H1 (cell line): ENCODE data around the gene ATP6V0D1. TPM values are rescaled to one million over a fixed set of nuclear protein-coding genes. Genes with fewer than 3 reads are reported as not detected.

Experiments used
- CTCF ChIA-PET: fragments of 300-600 bp; sonication (Branson Sonifier 250); formaldehyde crosslinking; loops from one replicate; lab custom pipeline; 2021; ENCODE audit not compliant: partially characterized antibody; lab: Charles Lee
- POLR2A ChIA-PET: fragments of 300-600 bp; sonication (Branson Sonifier 250); formaldehyde crosslinking; loops from one replicate; lab custom pipeline; 2021; ENCODE audit warnings: inconsistent platforms; ENCODE audit not compliant: partially characterized antibody; lab: Charles Lee
- DNase-seq, 2 experiments: peaks; one replicate each; pipeline versions ENCODE4 v3.0.0 to v3.0.0-alpha.2; 2010 to 2022; ENCODE audit warnings: low spot score in 2 of 2, low read depth in 1 of 2, mixed read lengths in 1 of 2
- FAIRE-seq: peaks from 2 replicates; lab custom pipeline; 2011; peaks lifted over from hg19 to GRCh38; lab: Jason Lieb, UNC
- H2AFZ ChIP-seq: 2 replicates; pipeline ENCODE4 v1.8.1; 2012; ENCODE audit warnings: low read length, inconsistent platforms
- H2AK5ac ChIP-seq: 2 replicates; pipeline ENCODE4 v1.6.1; 2013; ENCODE audit warnings: low read depth, low read length
- H2BK120ac ChIP-seq: replicated peaks from 2 replicates; pipeline ENCODE3; 2013; ENCODE audit warnings: low read depth, low read length, inconsistent platforms
- H2BK12ac ChIP-seq: 2 replicates; pipeline ENCODE4 v1.6.1; 2013; ENCODE audit warnings: low read depth, low read length
- H2BK15ac ChIP-seq: 2 replicates; pipeline ENCODE4 v1.6.1; 2013; ENCODE audit warnings: low read length
- H2BK20ac ChIP-seq: 2 replicates; pipeline ENCODE4 v1.6.1; 2013; ENCODE audit warnings: low read length
- H2BK5ac ChIP-seq: 2 replicates; pipeline ENCODE4 v1.6.1; 2013; ENCODE audit warnings: low read depth, low read length
- H3K14ac ChIP-seq: 2 replicates; pipeline ENCODE4 v1.6.1; 2013; ENCODE audit warnings: inconsistent platforms; ENCODE audit not compliant: insufficient read length
- H3K18ac ChIP-seq: 2 replicates; pipeline ENCODE4 v1.6.1; 2013; ENCODE audit warnings: low read length; ENCODE audit errors: extremely low read depth
- H3K23ac ChIP-seq: 2 replicates; pipeline ENCODE4 v1.6.1; 2013; ENCODE audit warnings: inconsistent platforms; ENCODE audit not compliant: insufficient read length
- H3K23me2 ChIP-seq: 2 replicates; pipeline ENCODE4 v1.6.1; 2013; ENCODE audit warnings: low read depth, low read length
- H3K27ac ChIP-seq: 2 replicates; pipeline ENCODE4 v1.6.1; 2011; ENCODE audit warnings: low read depth, low read length, inconsistent platforms
- H3K27me3 ChIP-seq, 4 experiments: replicated peaks in 1 of 4; 1 replicate in 1 of 4; 2 replicates in 3 of 4; pipeline versions ENCODE4 v1.6.1 to v1.8.1; 2011 to 2013; ENCODE audit warnings: low read length in 3 of 4, mild to moderate bottlenecking in 3 of 4, inconsistent platforms in 2 of 4, mixed read lengths in 2 of 4, moderate library complexity in 1 of 4; ENCODE audit not compliant: control insufficient read depth in 3 of 4, insufficient read depth in 3 of 4; ENCODE audit errors: extremely low read depth in 1 of 4
- H3K36me3 ChIP-seq, 4 experiments: 2 replicates each; pipeline versions ENCODE4 v1.6.1 to v1.8.1; 2011 to 2013; ENCODE audit warnings: mild to moderate bottlenecking in 4 of 4, low read length in 3 of 4, moderate library complexity in 2 of 4, control low read depth in 1 of 4, inconsistent platforms in 1 of 4; ENCODE audit not compliant: insufficient read depth in 4 of 4, control insufficient read depth in 2 of 4
- H3K4ac ChIP-seq: replicated peaks from 2 replicates; pipeline ENCODE3; 2013; ENCODE audit warnings: low read length, low read depth, mixed read lengths, inconsistent platforms; ENCODE audit not compliant: insufficient read length
- H3K4me1 ChIP-seq, 4 experiments: replicated peaks in 1 of 4; 1 replicate in 1 of 4; 2 replicates in 3 of 4; pipeline versions ENCODE4 v1.6.1 to v1.8.1; 2011 to 2013; ENCODE audit warnings: low read length in 3 of 4, inconsistent platforms in 2 of 4, mixed read lengths in 1 of 4; ENCODE audit not compliant: insufficient read depth in 4 of 4, control insufficient read depth in 3 of 4
- H3K4me2 ChIP-seq, 2 experiments: 2 replicates each; pipeline versions ENCODE4 v1.6.1 to v1.8.1; 2011 to 2013; ENCODE audit warnings: low read depth in 2 of 2, low read length in 2 of 2, control low read depth in 1 of 2, inconsistent platforms in 1 of 2, mild to moderate bottlenecking in 1 of 2; ENCODE audit not compliant: insufficient read depth in 1 of 2
- H3K4me3 ChIP-seq, 4 experiments: fragments of 200-600, 300-600 bp in 1 of 4; sonication (generic), shearing (Covaris generic), sonication (Bioruptor Twin) in 1 of 4; 2 replicates each; pipeline versions ENCODE4 v1.5.1 to v1.8.1; 2011 to 2016; ENCODE audit warnings: low read length in 4 of 4, low read depth in 3 of 4, control low read depth in 2 of 4, inconsistent platforms in 2 of 4, mild to moderate bottlenecking in 2 of 4, mixed read lengths in 1 of 4, moderate library complexity in 1 of 4; ENCODE audit not compliant: insufficient read depth in 2 of 4; ENCODE audit errors: extremely low read depth in 1 of 4
- H3K56ac ChIP-seq: replicated peaks from 2 replicates; pipeline ENCODE3; 2013; ENCODE audit warnings: low read depth, mild to moderate bottlenecking, mixed read lengths, low read length, inconsistent platforms; ENCODE audit not compliant: insufficient read length
- H3K79me1 ChIP-seq: 2 replicates; pipeline ENCODE4 v1.6.1; 2013; ENCODE audit warnings: low read depth, low read length, control low read depth
- H3K79me2 ChIP-seq, 2 experiments: 2 replicates each; pipeline versions ENCODE4 v1.6.1 to v1.8.1; 2012 to 2013; ENCODE audit warnings: low read length in 2 of 2, mild to moderate bottlenecking in 2 of 2, inconsistent platforms in 1 of 2; ENCODE audit not compliant: insufficient read depth in 2 of 2, control insufficient read depth in 1 of 2
- H3K9ac ChIP-seq, 4 experiments: replicated peaks in 1 of 4; 1 replicate in 1 of 4; 2 replicates in 3 of 4; pipeline versions ENCODE4 v1.6.1 to v1.8.1; 2011 to 2013; ENCODE audit warnings: low read depth in 3 of 4, low read length in 3 of 4, control low read depth in 2 of 4, mild to moderate bottlenecking in 2 of 4, moderate library complexity in 2 of 4, inconsistent platforms in 1 of 4; ENCODE audit errors: extremely low read depth in 1 of 4
- H3K9me3 ChIP-seq, 2 experiments: 2 replicates each; pipeline versions ENCODE4 v1.6.1 to v1.8.1; 2012 to 2013; ENCODE audit warnings: mild to moderate bottlenecking in 2 of 2, moderate library complexity in 2 of 2, control low read depth in 1 of 2, inconsistent platforms in 1 of 2, low read depth in 1 of 2, low read length in 1 of 2, mixed read lengths in 1 of 2; ENCODE audit not compliant: insufficient read depth in 2 of 2
- H4K20me1 ChIP-seq, 2 experiments: replicated peaks in 1 of 2; 2 replicates each; pipeline versions ENCODE3 to v1.8.1; 2011 to 2013; ENCODE audit warnings: inconsistent platforms in 2 of 2, low read length in 2 of 2, mild to moderate bottlenecking in 1 of 2; ENCODE audit not compliant: insufficient read depth in 2 of 2, control insufficient read depth in 1 of 2
- H4K5ac ChIP-seq: 2 replicates; pipeline ENCODE4 v1.6.1; 2013; ENCODE audit warnings: low read length, low read depth, mixed read lengths, inconsistent platforms; ENCODE audit not compliant: insufficient read length
- H4K8ac ChIP-seq: 2 replicates; pipeline ENCODE4 v1.8.0; 2013; ENCODE audit warnings: mild to moderate bottlenecking, moderate library complexity, low read length, inconsistent platforms; ENCODE audit not compliant: insufficient read depth; ENCODE audit errors: extremely low read depth
- H4K91ac ChIP-seq: replicated peaks from 2 replicates; pipeline ENCODE3; 2013; ENCODE audit warnings: low read length, mixed read lengths, inconsistent platforms; ENCODE audit not compliant: insufficient read length
- CHD1 ChIP-seq: IDR thresholded peaks from 2 replicates; pipeline ENCODE4 v1.6.1; 2012; ENCODE audit warnings: low read depth, low read length, improper control_type of control experiment
- EGR1 ChIP-seq: IDR thresholded peaks from 2 replicates; pipeline ENCODE4 v1.6.1; 2011; ENCODE audit warnings: low read depth, low read length, borderline replicate concordance
- EP300 ChIP-seq, 2 experiments: IDR thresholded peaks; 1 replicate in 1 of 2; 2 replicates in 1 of 2; pipeline ENCODE4 v1.6.1; 2011 to 2012; ENCODE audit warnings: low read depth in 2 of 2, low read length in 2 of 2, mild to moderate bottlenecking in 2 of 2, borderline replicate concordance in 1 of 2, inconsistent platforms in 1 of 2, moderate library complexity in 1 of 2
- MAX ChIP-seq: IDR thresholded peaks from 2 replicates; pipeline ENCODE4 v1.6.1; 2012; ENCODE audit warnings: inconsistent platforms
- RFX5 ChIP-seq: IDR thresholded peaks from 2 replicates; pipeline ENCODE4 v1.6.1; 2011; ENCODE audit warnings: low read depth, low read length, improper control_type of control experiment, borderline replicate concordance
- RNF2 ChIP-seq: fragments of 200-900, 300-1000 bp; sonication (generic); IDR thresholded peaks from 2 replicates; pipeline ENCODE4 v1.7.1; 2016; ENCODE audit warnings: borderline replicate concordance, low read depth, mild to moderate bottlenecking, antibody characterized with exemption, low read length; ENCODE audit not compliant: poor library complexity, severe bottlenecking; ENCODE audit errors: missing control alignments
- SIN3A ChIP-seq, 2 experiments: IDR thresholded peaks in 1 of 2; conservative IDR thresholded peaks in 1 of 2; 2 replicates each; pipeline ENCODE4 v1.6.1; 2011 to 2012; ENCODE audit warnings: low read length in 2 of 2, improper control_type of control experiment in 1 of 2, low read depth in 1 of 2, mild to moderate bottlenecking in 1 of 2
- SP2 ChIP-seq: IDR thresholded peaks from 2 replicates; pipeline ENCODE4 v1.6.1; 2012; ENCODE audit warnings: mild to moderate bottlenecking, low read length, inconsistent platforms
- SRF ChIP-seq: IDR thresholded peaks from 2 replicates; pipeline ENCODE4 v1.6.1; 2011; ENCODE audit warnings: mild to moderate bottlenecking, low read depth, low read length, moderate library complexity
- TAF1 ChIP-seq: IDR thresholded peaks from 2 replicates; pipeline ENCODE4 v1.6.1; 2011; ENCODE audit warnings: mild to moderate bottlenecking, low read depth, low read length
- USF2 ChIP-seq: IDR thresholded peaks from 2 replicates; pipeline ENCODE4 v1.6.1; 2011; ENCODE audit warnings: low read length, improper control_type of control experiment
- WGBS, 2 experiments: shearing (Covaris generic) in 1 of 2; methylation state at CpG; one replicate each; pipeline versions ENCODE4 v1.1.6 to v1.1.7; 2013 to 2015; ENCODE audit warnings: low lambda C conversion rate in 2 of 2, mixed read lengths in 2 of 2, inconsistent platforms in 1 of 2, low coverage in 1 of 2, missing lambda C conversion rate in 1 of 2; ENCODE audit not compliant: insufficient replicate concordance in 2 of 2, insufficient coverage in 1 of 2, insufficient read length in 1 of 2; ENCODE audit errors: extremely low coverage in 1 of 2, missing lambda C conversion rate in 1 of 2; 5-methylcytosine and 5-hydroxymethylcytosine counted together
- polyA plus RNA-seq, 7 experiments: library from polyadenylated mRNA; depleted of rRNA in 3 of 7; stranded (reverse) in 5 of 7; unstranded in 2 of 7; fragments of >200 nt in 5 of 7; fragments of 200-250 nt in 2 of 7; gene quantifications; 1 replicate in 5 of 7; 2 replicates in 1 of 7; 4 replicates in 1 of 7; pipeline versions ENCODE4 v1.2.1 to v1.2.3, GENCODE V29; 2011 to 2013; ENCODE audit warnings: missing spikeins in 2 of 7, mixed read lengths in 2 of 7
- total RNA-seq: library from RNA; stranded (reverse); fragmentation: NEBNext Ultra II Directional; extraction: Animal tissue kit (Norgen Biotek cat#: 25700); gene quantifications from 2 replicates; pipeline ENCODE4 v1.2.1, GENCODE V29; 2021

ATP6V0D1 gene
- total and polyA plus RNA-seq, 2 of the 8 experiments (the other 6 are each of a cell fraction or from before 2014, with no cell fraction given) = 47.3 to 134 TPM

- CTCF ChIA-PET = interaction anchor here (0.6 to 24.6 kb wide), 7 partner anchors 8 to 118 kb away, joined by 3 to 476 read pairs (median 48); partner anchors contain the start of gene TPPP3
- Histone ChIP-seq H3K79me1 (no peaks in the 10 kb centered on the region; the same call in 1 of the 2 replicates), H3K9me3 (no peaks in the 10 kb centered on the region), H3K23me2 (peaks cover 4% of the 10 kb centered on the region; the same call in 1 of the 2 replicates), H3K4me1 (peaks cover 5 to 23% (median 15%) of the 10 kb centered on the region in 4 experiments; a peak in 6 of 7 replicates), H4K91ac (peak overlapping the region; percentile 67), H2BK20ac (peak overlapping the region; percentile 90), H3K4me3 (no peak overlapping the region), H2BK12ac (peak overlapping the region; percentile 94; the same call in 1 of the 2 replicates), H2BK15ac (peak overlapping the region; percentile 92; the same call in 1 of the 2 replicates), H3K56ac (no peak overlapping the region), H4K8ac (no peak overlapping the region; the same call in 1 of the 2 replicates), H4K5ac (no peak overlapping the region), H3K14ac (no peak overlapping the region), H2AK5ac (no peak overlapping the region; the same call in 1 of the 2 replicates), H3K4me2 (no peak overlapping the region), H3K79me2 (no peaks in the 10 kb centered on the region), H2AFZ (no peak overlapping the region), H3K4ac (no peak overlapping the region), H2BK5ac (no peak overlapping the region), H3K36me3 (no peaks in the 10 kb centered on the region), H3K27ac (no peak overlapping the region), H2BK120ac (no peak overlapping the region), H3K23ac (no peak overlapping the region), H3K27me3 (no peaks in the 10 kb centered on the region; a peak in 2 of 7 replicates), H3K9ac (no peak overlapping the region), H3K18ac (no peak overlapping the region), H4K20me1 (no peaks in the 10 kb centered on the region)
- FAIRE-seq (no peak), DNase-seq (no peak)
- 89% methylated on average over 3 of the region's 3 CpGs; no CpG with 5 or more reads in 1 of the 2 experiments for WGBS, 2 experiments
- POLR2A ChIA-PET = no interaction called here
- TF ChIP-seq SRF (no peak), USF2 (no peak), EP300 (IDR thresholded peaks at IDR 0.05; ENCODE audit: borderline replicate concordance in 1 of 2, low read depth in 2 of 2, low read length in 2 of 2) (no peak), RNF2 (no peak), TAF1 (no peak), SP2 (no peak), RFX5 (no peak), MAX (no peak), CHD1 (no peak), EGR1 (no peak), SIN3A (conservative IDR thresholded peaks at IDR 0.05 in 1 of 2, IDR thresholded peaks at IDR 0.05 in 1 of 2; ENCODE audit: low read depth in 1 of 2, low read length in 2 of 2) (no peak)
These were observed 61.5 kb downstream of the ATP6V0D1 start for GRCh38 chr16:67419502-67419901.
